Progenitor cell of endocrine pancreas (in vitro differentiated cells): ENCODE data around the gene DDHD1. TPM values are rescaled to one million over a fixed set of nuclear protein-coding genes. Genes with fewer than 3 reads are reported as not detected.

Experiments
- DNase-seq: peaks from one replicate; pipeline ENCODE4 v3.0.0; 2021; ENCODE audit warnings: low spot score; ENCODE audit not compliant: unreplicated experiment
- H3K27ac Mint-ChIP-seq: 2 replicates; pipeline ENCODE4 v1.8.0; 2021; ENCODE audit warnings: mild to moderate bottlenecking, moderate library complexity, mixed read lengths
- H3K27me3 Mint-ChIP-seq: 2 replicates; pipeline ENCODE4 v1.8.0; 2021; ENCODE audit warnings: mixed read lengths
- H3K36me3 Mint-ChIP-seq: 2 replicates; pipeline ENCODE4 v1.8.0; 2022; ENCODE audit warnings: mixed read lengths; ENCODE audit not compliant: insufficient read depth
- H3K4me1 Mint-ChIP-seq: 2 replicates; pipeline ENCODE4 v1.8.0; 2021; ENCODE audit warnings: low read depth, mixed read lengths
- H3K4me3 Mint-ChIP-seq: 2 replicates; pipeline ENCODE4 v1.8.0; 2021; ENCODE audit warnings: low read depth, mild to moderate bottlenecking, moderate library complexity, mixed read lengths
- H3K9me3 Mint-ChIP-seq: 2 replicates; pipeline ENCODE4 v1.8.0; 2021; ENCODE audit warnings: low read depth, mixed read lengths
- CTCF ChIP-seq: fragments of 200-600 bp; sonication (generic); IDR thresholded peaks from one replicate; pipeline ENCODE4 v1.5.0; 2021; ENCODE audit warnings: antibody characterized with exemption, mild to moderate bottlenecking; ENCODE audit not compliant: unreplicated experiment
- total RNA-seq: library from RNA; stranded (reverse); gene quantifications from 2 replicates; pipeline ENCODE4 v1.2.1, GENCODE V29; 2021

The DDHD1 gene
- total RNA-seq, 1 donor from 2014 or later = 23.0 TPM

- no peak for TF ChIP-seq CTCF
- H3K36me3 Mint-ChIP-seq = no peaks in the 10 kb centered on the region
- no peak overlapping the region for H3K27ac Mint-ChIP-seq
- H3K4me3 Mint-ChIP-seq = no peak overlapping the region
- H3K4me1 Mint-ChIP-seq = no peaks in the 10 kb centered on the region
- no peaks in the 10 kb centered on the region for H3K9me3 Mint-ChIP-seq
- DNase-seq = no peak
- H3K27me3 Mint-ChIP-seq = no peaks in the 10 kb centered on the region
Observed at GRCh38 chr14:53011053-53011462, 142.1 kb downstream of the DDHD1 start.

- H3K9me3 Mint-ChIP-seq = no peaks in the 10 kb centered on the region
- no peak overlapping the region for H3K4me3 Mint-ChIP-seq
- no peaks in the 10 kb centered on the region for H3K4me1 Mint-ChIP-seq
- no peak for TF ChIP-seq CTCF
- no peak overlapping the region for H3K27ac Mint-ChIP-seq
- DNase-seq = no peak
- no peaks in the 10 kb centered on the region for H3K27me3 Mint-ChIP-seq
- H3K36me3 Mint-ChIP-seq = no peaks in the 10 kb centered on the region
Observed at GRCh38 chr14:53010193-53011040, 142.7 kb downstream of the DDHD1 start.

- TF ChIP-seq CTCF = no peak
- no peak overlapping the region for H3K27ac Mint-ChIP-seq
- no peak overlapping the region for H3K4me3 Mint-ChIP-seq
- H3K27me3 Mint-ChIP-seq = no peaks in the 10 kb centered on the region
- no peaks in the 10 kb centered on the region for H3K4me1 Mint-ChIP-seq
- no peak for DNase-seq
- no peaks in the 10 kb centered on the region for H3K36me3 Mint-ChIP-seq
- H3K9me3 Mint-ChIP-seq = no peaks in the 10 kb centered on the region
Observed at GRCh38 chr14:53006931-53007562, 146.1 kb downstream of the DDHD1 start.

GRCh38 chr14:53004976-53005375 is 148.1 kb downstream of the DDHD1 start:
- Mint-ChIP-seq H3K27ac (no peak overlapping the region), H3K4me1 (no peaks in the 10 kb centered on the region), H3K27me3 (no peaks in the 10 kb centered on the region), H3K36me3 (no peaks in the 10 kb centered on the region), H3K9me3 (no peaks in the 10 kb centered on the region), H3K4me3 (no peak overlapping the region)
- TF ChIP-seq CTCF = no peak
- DNase-seq = no peak

- no peak for TF ChIP-seq CTCF
- H3K4me1 Mint-ChIP-seq = no peaks in the 10 kb centered on the region
- no peaks in the 10 kb centered on the region for H3K36me3 Mint-ChIP-seq
- no peak overlapping the region for H3K4me3 Mint-ChIP-seq
- H3K9me3 Mint-ChIP-seq = no peaks in the 10 kb centered on the region
- H3K27me3 Mint-ChIP-seq = no peaks in the 10 kb centered on the region
- H3K27ac Mint-ChIP-seq = no peak overlapping the region
- DNase-seq = no peak
Observed at GRCh38 chr14:53003776-53004175, 149.3 kb downstream of the DDHD1 start.
